HG03565 (cell line): ENCODE results near the gene AP5S1.

Source experiments
- ATAC-seq: cut with Tn5 transposase; IDR thresholded peaks from one replicate; pipeline ENCODE4 v1.9.1; 2021; ENCODE audit warnings: mild to moderate bottlenecking, moderate library complexity; ENCODE audit not compliant: unreplicated experiment

Gene AP5S1

GRCh38 chr20:3873507-3873906, 53.2 kb downstream of the AP5S1 start:
- no peak for ATAC-seq

- no peak for ATAC-seq
These were observed 54.0 kb downstream of the AP5S1 start for GRCh38 chr20:3874194-3874844.

DNA sequence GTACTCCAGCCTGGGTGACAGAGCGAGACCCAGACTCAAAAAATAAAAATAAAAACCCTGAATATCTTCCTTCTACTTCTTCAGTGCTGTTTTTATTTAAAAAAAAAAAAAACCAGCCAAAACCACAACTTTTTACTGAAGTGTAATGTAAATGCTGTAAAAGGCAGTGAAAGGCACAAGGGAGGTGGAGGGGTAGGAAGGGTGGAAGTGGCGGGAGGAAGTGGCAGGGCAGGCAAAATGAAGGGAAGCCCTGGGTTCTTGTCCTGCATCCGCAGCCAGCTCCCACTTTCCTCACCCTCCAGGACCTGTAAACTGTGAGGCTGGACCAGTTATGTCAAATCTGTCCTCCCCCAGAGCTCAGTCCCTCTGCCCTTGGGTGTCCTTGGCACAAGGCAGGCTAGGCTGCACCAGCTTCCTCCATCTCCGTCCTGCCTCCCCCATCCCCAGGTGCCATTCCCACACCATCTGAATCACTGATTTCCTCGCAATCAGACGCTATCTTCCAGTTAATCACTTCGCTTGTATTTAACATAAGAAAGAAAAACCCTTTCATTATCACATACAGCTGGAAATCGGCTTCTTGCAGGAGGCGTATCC, 55.1 kb downstream of the AP5S1 start:
- ATAC-seq = no peak

- no peak for ATAC-seq
These were observed 55.7 kb downstream of the AP5S1 start for GRCh38 chr20:3876000-3876399.

GRCh38 chr20:3876676-3877075, 56.3 kb downstream of the AP5S1 start:
- no peak for ATAC-seq
